NK-92 treated with Interleukin-12 subunit alpha and Interleukin-12 subunit beta, amount 100 ng/mL, for 24 hours (cell line): Measurements from ENCODE around the gene SOCS6.
"Not testable (repeated sequence)": the region's sequence is repeated elsewhere in the genome, so short reads cannot be mapped to it uniquely, and the experiment has no call there.

ENCODE experiments used
- DNase-seq: peaks from one replicate; lab custom pipeline; 2025; lab: John Stamatoyannopoulos, UW

The SOCS6 gene

DNA sequence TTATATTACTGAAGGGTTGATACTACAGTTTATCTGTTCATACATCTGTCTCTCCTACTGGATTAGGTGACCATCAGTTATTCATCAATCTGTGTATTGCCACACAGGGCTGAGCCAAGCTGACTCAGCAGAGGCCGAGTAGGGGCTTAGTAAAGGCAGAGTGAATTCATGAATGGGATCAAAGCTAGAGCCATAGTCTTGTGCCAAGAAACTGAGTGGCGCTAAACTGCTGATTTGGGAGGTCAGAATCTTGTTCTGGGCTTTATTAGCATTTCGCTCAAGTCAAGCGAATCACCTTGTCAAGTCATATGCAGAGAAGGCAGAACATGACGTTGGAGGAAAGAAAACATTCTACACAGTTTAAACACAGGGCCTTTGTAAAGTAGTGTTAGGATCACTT is 34.1 kb downstream of the SOCS6 start:
- no peak for DNase-seq

GRCh38 chr18:70324897-70325296 is 36.1 kb downstream of the SOCS6 start:
- no peak for DNase-seq

DNA sequence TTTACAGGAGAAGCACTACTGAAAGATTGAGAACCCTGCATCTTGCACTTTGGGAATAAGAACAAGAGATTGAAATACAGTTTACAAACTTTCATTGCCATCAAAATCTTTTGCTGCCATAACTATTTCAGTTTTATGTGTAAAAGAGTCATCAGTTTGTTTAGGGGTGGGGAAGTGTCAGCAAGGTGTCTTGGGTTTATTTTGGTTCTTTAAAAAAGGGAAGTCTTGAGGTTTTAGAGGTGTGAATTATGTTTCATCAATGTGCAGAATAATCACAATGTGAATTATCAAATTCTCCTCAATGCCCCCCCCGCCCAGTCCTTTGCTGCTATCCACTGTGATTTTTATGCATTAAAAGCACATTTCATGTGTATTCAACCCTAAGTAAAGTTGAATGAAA is 37.4 kb downstream of the SOCS6 start:
- DNase-seq, result no peak

DNA sequence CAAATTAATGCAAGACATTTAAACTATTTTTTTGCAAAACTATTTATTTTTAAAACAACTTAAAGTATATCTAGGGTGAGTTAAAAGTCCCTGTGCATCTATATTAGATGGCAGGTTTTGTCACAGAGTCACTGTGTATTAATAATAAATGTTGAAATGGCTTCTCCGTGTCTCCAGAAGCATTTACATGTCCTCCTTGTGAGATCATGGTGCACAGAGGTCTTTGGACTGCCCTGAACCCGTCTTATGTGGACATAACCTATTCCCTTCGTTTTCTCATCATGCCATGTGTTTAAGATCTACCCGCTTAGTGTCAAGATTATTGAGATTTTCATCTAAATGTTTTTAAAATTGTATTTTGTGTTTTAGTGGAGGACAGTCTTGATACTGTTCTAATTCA is 39.3 kb downstream of the SOCS6 start:
- DNase-seq, result no peak

- DNase-seq, result no peak
Observed at GRCh38 chr18:70329071-70329470, 40.2 kb downstream of the SOCS6 start.

DNA sequence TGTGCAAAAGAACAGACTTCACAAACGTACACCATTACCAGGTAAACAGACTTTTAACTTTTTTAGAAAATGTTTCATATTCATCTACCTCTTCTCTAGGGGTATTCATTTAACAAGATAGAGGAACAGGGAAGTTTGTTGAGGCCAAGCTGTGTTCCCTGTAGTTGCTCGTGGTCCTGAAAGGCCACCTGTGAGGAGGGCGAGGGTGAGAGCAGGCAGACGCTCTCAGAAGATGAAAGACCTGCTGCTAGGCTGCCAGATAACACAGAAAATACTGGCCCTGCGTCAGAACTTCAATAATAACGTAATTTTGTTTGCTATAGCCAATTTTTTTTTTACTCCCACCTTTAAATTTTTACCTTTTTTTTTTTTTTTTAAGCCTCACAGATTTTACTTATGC is 42.0 kb downstream of the SOCS6 start:
- no peak for DNase-seq

- DNase-seq, result no peak
Observed at GRCh38 chr18:70331456-70332097, 42.7 kb downstream of the SOCS6 start.

DNA sequence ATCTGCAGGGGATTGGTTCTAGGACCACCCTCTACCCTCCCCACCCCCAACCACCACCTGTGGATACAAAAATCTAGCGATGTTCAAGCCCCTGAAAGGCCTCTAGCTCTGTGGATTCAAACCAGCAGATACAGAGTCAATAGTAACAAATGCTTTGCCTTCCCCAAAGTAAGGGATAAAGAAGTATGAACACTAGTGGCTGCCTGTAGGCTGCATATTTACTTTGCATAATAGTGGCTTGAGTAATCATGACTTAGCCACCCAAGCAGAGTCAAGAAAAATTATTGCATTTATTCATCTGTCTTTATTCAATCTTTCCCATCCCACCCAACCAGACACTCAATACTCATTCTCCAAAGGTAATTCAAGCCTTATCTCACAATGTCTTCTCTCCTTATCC is 43.8 kb downstream of the SOCS6 start:
- DNase-seq, result no peak

GRCh38 chr18:70333316-70333715 is 44.5 kb downstream of the SOCS6 start:
- no peak for DNase-seq

GRCh38 chr18:70333757-70334156 is 44.9 kb downstream of the SOCS6 start:
- no peak for DNase-seq

GRCh38 chr18:70334264-70334663 is 45.4 kb downstream of the SOCS6 start:
- DNase-seq, result no peak

DNA sequence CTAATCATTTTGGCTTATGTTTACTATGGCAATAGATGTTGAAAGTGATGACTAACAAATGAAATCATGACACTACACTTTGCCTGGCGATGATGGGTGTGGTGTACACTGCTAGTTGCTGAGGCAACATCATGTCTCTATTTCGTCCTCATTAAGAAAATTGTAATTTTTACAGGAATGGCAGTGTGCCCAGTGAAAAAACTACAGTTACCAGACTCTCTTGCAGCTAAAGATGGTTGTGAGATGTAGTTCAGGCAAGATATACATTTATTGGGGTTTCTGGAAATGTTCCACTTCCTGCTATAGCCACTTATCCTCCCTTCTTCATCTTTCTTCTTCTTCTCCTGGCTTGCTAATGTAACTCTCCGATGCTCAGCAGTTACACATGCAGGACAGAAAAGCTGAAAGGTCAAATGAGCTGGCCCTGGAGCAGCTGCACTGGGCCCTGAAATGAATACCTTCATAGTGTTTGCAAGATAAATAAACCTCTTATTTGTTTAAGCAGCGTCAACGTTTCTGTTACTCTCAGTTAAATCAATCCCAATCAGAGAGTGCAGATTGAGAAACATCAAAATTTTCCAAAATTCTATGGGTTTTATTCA is 46.0 kb downstream of the SOCS6 start:
- DNase-seq, result no peak

DNA sequence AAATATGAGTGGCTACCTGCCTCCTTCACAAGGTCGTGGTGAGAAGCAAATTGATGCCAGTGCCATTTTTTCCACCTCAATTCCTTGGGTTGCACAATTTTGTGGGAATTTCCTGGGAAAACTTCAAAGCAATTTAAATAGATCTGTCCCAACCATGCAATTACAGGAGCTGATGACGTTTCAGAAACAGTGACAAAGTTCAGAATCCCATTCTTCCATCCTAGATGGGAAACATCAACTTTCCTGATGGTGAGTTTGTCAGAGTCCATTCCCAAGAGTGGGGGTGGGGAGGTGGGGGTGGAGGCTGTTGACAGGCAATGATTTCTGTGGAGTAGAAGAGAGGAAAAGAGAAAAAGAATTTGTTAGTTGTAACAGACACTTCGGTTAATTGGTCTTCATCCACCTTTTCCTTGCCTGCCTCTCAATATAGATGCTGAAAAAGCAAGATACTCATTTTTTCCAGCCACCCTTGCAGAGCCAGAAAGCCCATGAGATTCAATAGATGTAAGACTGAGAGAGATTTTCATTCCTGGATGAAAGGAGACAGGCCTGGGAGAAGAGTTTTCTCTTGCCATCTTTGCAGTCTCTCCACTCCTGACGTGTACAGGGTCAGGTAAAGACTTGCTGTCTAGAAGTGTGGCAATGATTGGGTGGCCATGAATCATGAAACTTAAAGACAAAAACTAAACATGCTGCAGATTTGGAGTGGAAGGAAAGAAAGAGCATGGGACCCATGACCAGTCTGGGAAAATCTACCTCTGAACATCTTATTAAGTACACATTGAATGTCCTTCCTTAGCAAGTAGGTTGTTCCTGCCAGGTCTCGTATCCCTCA is 47.3 kb downstream of the SOCS6 start:
- DNase-seq, result no peak

DNA sequence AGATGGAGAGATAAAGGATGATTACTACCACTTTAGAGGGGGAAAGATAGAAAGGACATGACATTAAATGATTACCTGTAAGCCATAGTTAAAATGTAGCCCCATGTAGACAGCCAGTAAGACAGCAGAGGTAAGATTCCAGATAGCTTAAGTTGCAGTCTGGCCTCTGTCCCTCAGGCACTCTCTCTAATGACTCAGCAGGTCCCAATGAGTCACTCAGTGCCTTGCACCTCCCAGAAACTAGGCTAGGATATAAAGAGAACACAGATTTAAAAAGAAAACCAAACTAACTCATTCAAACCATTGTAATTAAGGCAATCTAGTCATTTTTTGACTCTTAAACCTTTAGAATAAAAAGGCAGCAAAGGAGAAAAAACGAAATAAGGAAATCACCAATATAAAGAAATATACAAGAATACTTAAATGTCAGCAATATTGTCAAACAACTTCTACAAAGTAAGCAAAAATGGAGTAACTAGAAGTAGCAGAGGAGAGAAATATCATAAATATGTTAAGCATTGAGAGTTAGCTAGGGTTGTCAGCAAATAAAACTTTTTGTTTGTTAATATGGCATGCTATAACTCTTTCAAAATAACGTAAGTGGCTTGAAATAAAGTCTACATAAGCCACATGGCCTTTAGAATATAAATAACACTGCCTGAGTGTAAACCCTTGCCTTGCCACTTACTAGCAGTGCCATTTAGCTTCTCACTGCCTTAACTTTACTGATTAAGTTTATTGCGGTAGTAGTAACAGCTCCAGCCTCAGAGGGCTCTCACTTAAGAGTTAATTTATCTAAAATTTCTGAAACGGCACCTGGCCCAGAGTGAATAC is 48.5 kb downstream of the SOCS6 start:
- no peak for DNase-seq

DNA sequence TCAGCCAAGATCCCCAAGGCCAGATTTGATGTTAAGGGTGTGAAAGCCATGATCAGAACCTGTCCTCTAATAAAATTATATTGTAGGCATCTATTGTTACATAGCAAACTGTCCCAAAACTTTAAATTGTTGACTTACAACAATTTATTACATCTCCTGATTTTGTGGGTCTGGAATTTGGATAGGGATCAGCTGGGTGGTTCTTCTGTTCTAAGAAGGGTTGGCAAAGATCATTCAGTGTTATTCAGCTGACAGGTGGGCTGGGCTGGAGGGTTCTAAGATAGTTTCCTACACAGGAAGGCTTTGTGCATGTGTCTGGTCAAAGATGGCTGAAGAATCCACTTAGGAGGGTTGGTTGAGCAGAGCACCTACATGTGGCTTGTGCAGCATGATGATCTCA is 50.0 kb downstream of the SOCS6 start:
- DNase-seq, result no peak

GRCh38 chr18:70339915-70340314 is 51.1 kb downstream of the SOCS6 start:
- DNase-seq, result no peak

DNA sequence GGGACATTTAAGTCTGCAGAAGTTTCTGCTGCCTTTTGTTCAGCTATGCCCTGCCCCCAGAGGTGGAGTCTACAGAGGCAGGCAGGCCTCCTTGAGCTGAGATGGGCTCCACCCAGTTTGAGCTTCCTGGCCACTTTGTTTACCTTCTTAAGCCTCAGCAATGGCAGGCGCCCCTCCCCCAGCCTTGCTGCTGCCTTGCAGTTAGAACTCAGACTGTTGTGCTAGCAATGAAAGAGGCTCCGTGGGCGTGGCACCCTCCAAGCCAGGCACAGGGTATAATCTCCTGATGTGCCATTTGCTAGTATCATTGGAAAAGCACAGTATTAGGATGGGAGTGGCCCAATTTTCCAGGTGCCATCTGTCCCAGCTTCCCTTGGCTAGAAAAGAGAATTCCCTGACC is 59.6 kb downstream of the SOCS6 start:
- not testable (repeated sequence) for DNase-seq

GRCh38 chr18:70349316-70349715 is 60.5 kb downstream of the SOCS6 start:
- DNase-seq, result no peak

GRCh38 chr18:70354080-70354479 is 65.2 kb downstream of the SOCS6 start:
- no peak for DNase-seq

DNA sequence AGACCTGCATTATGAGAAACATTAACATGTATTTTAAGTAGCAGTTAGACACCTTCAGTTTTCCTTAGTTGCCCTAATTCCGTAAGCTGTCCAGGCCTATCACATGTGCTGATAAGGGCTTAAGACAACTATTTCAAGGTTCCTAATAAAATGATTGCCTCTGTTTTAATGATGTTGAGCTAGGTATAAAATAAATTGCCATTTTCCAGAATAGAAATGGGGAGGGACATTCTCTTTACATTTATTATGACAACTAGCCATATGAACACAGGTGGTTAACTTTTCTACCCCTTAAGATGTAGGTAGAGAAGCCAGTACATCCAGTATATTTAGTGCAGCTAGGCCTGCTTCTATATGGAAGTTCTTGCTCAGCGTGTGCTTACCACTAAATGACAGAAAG is 65.9 kb downstream of the SOCS6 start:
- no peak for DNase-seq

DNA sequence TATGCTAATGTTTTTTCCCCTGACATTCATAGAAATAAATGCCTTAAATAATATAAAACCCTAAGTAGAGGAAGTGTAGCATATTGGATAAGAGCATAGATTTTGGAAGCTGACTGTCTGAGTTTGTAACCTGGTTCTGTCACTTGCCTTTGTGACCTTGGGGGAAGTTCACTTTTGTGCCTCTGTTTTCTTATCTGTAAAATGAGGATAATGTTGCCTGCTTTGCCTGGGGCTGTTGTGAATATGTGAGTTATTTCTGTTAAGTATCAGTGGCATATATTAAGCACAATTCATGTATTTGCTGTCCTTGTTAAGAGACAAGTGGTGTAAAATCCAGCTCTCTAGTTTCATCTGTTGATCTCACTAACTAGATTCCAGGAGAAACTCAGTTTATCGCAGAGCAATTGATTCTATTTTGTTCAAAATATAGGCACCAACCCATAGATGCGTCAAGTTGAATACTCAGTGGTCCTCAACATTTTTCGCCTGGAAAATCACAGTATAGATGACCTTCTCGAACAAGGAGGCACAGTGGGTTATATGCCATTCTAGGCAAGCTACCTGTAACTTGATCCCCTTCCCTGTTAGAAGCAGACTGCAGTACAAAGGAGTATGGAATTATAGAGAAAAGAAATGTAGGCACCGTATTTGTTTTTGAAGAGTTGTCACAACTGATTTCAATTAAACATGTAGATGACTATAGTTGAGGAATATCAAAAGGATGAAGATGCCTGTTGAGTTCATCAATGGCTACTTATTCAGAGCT is 67.0 kb downstream of the SOCS6 start:
- no peak for DNase-seq

GRCh38 chr18:70358105-70358406 is 69.2 kb downstream of the SOCS6 start:
- DNase-seq, result not testable (repeated sequence)
